GM18505 (cell line): Measurements from ENCODE around the gene NAB2.

Source experiments
- ATAC-seq: cut with Tn5 transposase; IDR thresholded peaks from one replicate; pipeline ENCODE4 v1.9.1; 2021; ENCODE audit not compliant: unreplicated experiment
- POLR2A ChIP-seq: IDR thresholded peaks from 4 replicates; pipeline ENCODE4 v1.6.1; 2011; ENCODE audit warnings: borderline replicate concordance; ENCODE audit not compliant: insufficient read depth, insufficient read length; ENCODE audit errors: extremely low read depth

The NAB2 gene

DNA sequence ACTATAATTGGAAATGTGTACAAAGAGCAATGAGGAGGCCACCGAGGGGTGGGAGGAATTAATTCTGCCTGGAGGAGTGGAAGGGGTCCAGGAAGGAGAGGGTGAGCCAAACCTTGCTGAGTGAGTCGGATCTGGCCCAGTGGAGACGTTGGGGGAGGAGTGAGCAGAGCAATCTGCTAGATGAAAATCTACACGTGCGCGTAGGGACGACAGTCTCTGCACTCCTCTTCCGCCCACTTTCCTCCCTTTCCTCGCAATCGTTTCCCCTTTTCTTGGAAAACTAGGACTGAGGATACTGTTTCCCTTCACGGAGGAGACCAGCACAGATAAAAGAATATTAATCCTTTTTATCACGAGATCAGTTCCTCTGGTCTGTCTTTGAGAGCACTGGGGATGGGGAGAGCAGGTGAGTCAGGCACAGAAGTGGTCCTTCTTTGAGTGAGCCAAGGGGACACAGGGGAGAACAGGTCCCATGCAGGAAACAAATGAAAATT, 2.9 kb upstream of the NAB2 start:
- no peak for ATAC-seq
- TF ChIP-seq POLR2A, result no peak

DNA sequence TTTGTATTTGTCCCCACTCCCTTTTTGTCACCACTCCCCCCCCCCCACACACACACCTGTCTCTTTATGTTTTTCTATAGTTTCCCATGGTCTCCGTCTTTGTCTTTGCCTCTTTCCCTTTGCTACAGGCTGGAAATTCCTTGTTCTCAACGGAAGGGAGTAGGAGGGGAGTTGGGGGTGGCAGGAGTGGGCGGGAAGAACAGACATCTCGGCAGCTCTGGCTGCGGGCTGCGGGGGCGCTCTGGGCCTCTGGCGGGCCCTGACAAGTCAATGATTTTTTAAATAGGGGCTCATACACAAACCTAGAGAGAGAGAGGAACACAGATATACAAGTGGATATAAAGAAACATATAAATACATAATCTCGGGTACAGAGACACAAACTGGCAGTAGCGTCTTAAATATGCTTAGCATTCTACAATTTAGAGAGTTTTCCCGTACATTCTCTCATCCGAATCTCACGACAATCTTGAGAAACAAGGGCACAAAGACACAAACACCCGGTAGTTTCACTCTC, 2.4 kb upstream of the NAB2 start:
- ATAC-seq, result no peak
- peak; percentile 4 for TF ChIP-seq POLR2A

DNA sequence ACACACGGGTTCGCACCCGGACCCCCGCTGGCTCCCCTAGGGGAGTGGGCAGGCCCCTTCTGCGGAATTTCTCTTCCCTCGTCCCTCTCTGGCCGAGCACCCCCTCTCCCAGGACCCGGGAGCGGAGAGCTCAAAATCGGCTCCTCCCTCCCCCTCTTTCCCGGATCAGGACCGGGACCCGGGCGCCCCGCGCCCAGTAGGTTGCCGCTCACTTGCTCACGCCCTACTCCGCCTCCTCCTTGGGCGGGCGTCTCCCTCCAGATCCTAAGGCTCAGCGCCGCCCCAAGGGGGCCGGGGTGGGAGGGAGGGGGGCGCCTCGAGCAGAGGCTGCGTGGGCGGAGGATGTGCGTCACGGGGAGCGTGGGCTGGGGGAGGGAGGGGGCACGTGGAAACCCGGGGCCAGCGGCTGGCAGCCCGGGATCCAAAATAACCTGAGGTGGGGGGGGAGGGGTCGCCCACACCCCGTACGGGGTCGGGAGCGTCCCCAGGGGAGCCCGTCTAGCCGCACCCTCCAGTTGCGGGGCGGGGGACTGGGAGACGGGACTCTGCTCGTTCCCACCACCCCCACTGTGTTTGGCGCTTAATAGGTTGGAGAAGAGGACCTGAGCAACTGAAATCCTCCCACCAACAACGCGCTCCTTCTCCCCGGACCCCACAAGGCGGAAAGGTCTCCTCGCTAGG, 1.8 kb upstream of the NAB2 start:
- ATAC-seq, result peak; percentile 25
- TF ChIP-seq POLR2A, result peak; percentile 49

DNA sequence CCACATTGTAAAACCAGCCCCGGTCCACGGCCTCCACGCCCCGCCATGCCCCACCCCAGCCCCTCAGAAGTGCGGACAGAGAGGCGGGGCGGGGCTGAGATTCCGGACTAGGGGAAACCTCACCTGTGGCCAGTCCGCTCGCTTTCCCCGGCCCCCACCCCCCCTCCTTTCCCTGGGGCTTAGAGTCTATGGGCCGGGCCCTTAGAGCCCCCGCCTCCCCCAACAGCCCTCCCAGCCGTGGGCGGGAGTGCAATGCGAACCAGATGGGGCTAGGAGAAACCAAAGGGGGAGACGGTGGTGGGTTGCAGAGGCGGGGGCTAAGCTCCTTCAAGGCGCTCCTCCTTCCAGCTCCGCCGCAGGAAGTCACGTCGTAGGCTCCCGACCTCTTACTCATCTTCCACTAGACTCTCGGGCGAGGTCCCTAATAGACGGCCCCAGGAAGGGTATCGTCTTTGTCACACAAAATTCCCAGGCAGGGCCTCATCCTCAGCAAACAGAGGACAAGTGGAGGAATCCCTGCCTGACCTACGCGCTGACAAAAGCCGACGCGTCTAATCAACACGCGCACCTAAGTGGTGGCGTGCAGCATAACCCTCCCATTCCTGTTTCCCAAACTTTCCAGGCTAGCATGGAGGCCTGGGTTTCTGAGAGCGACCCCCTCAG, 1.1 kb upstream of the NAB2 start:
- TF ChIP-seq POLR2A, result peak; percentile 39
- peak; percentile 24 for ATAC-seq

DNA sequence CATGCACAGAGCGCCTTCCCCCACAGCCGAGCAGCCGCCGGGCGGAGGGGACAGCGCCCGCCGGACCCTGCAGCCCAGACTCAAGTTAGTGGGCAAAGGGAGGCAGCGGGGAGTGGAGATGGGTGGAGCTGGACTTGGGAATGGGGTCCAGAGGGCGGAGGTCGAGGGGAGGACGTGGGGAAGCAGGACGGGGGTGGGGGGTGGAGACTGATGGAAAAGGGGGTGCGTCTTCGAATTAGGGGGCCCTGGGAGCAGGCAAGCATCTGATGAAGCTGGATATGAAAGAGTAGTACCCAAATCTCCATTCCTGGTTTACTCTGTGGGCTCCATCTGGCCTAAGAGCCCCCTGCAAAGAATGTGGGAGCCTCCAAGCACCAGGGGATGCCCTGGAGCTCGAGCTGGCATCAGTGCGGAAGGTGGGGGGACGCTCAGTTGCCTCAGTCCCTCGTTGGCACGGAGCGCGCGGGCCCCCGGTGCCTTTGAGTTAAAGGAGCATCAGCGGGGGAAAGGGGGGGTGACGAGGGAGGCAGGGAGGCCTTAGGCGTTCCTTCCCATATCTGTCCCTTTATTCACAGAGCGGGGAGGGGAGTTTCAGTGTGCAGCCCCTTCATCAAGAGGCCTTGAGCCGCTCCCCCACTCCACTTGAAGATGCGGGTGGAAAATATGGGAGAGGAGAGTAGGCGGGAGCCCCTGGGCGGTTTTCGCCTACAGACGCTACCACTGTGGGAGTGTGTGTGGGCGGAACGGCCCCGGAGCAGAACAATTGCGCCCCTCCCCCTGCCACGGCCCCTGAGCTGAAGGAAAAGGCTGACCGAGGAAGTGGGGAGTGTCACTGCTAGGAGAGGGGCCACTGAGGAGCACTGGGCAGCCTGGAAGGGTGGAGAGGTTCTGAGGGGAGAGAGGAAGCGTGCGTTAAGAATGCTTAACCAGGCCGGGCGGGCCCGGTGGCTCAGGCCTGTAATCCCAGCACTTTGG, 644 bp downstream of the NAB2 start:
- no peak for ATAC-seq
- no peak for TF ChIP-seq POLR2A

DNA sequence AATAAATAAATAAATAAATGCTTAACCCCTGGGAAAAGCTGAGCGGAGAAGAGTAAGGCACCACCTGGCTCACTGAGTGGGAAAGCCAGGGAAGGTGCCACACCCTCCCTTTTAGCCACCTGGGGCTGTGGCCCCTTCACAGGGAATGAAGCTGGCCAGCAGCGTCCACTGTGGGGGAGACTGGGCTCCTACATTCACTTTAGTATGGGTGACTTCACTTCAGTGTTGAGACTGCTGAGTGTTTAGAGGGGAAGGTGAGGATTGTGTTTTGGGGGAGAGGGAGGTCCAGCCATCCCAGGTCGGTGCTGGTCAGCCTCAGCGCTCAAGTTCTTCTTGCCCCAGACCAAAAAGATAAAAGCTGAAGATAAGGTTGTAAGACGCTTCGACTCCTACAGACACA, 1.6 kb downstream of the NAB2 start:
- ATAC-seq, result no peak
- no peak for TF ChIP-seq POLR2A

DNA sequence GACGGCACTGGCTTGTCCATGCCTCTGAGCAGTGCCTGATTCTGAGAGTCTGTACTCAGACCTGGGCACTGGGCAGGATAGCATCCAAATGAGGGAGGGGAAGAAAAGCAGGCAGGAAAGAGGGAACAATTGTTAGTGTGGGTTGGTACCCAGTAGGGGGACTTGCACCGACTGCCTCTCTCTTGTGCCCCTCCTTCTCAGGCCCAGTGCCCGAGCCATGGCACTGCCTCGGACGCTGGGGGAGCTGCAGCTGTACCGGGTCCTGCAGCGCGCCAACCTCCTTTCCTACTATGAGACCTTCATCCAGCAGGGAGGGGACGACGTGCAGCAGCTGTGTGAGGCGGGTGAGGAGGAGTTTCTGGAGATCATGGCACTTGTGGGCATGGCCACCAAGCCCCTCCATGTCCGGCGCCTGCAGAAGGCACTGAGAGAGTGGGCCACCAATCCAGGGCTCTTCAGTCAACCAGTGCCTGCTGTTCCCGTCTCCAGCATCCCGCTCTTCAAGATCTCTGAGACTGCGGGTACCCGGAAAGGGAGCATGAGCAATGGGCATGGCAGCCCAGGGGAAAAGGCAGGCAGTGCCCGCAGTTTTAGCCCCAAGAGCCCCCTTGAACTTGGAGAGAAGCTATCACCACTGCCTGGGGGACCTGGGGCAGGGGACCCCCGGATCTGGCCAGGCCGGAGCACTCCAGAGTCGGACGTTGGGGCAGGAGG, 2.2 kb downstream of the NAB2 start:
- TF ChIP-seq POLR2A, result no peak

DNA sequence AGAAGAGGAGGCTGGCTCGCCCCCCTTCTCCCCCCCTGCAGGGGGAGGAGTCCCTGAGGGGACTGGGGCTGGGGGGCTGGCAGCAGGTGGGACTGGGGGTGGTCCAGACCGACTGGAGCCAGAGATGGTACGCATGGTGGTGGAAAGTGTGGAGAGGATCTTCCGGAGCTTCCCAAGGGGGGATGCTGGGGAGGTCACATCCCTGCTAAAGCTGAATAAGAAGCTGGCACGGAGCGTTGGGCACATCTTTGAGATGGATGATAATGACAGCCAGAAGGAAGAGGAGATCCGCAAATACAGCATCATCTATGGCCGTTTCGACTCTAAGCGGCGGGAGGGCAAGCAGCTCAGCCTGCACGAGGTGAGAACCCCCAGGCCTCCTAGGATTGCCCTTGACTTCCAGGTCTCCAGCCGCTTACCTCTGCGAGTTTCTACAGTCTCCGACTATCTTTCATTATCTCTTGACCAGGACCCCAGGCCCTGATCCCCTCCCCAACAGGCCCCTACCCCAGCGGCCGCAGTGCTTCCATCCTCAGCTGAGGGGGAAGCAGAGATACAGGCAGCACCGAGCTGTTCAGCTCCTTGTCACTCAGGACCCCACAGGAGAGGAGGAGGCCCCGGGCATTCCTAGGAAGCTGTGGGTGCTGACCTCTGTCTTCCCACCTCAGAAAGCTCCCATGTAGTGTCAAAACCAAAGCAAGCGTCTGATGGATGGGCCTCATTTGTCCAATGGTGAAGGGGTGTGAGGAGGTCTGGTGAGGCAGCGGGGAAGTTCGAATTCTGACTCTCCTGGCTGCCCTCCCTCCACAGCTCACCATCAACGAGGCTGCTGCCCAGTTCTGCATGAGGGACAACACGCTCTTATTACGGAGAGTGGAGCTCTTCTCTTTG, 3.0 kb downstream of the NAB2 start:
- no peak for ATAC-seq
- peak; percentile 23 for TF ChIP-seq POLR2A

More for the DNA sequence above, 2.2 kb downstream of the NAB2 start:
- no peak for ATAC-seq

DNA sequence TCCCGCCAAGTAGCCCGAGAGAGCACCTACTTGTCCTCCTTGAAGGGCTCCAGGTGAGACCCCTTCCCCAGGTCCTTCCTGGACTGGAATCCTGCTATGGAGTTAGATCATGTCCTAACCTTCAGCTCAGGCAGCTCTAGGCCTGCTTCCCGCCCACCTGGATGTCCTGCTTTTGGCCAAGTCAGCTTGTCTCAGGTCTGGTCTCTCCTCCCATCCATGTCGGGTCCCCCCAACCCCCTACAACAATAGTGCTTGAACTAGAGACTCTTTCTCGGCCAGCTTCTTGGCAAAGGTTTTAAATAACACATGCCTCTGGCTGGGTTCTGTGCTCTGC, 3.6 kb downstream of the NAB2 start:
- ATAC-seq, result no peak
- TF ChIP-seq POLR2A, result no peak

DNA sequence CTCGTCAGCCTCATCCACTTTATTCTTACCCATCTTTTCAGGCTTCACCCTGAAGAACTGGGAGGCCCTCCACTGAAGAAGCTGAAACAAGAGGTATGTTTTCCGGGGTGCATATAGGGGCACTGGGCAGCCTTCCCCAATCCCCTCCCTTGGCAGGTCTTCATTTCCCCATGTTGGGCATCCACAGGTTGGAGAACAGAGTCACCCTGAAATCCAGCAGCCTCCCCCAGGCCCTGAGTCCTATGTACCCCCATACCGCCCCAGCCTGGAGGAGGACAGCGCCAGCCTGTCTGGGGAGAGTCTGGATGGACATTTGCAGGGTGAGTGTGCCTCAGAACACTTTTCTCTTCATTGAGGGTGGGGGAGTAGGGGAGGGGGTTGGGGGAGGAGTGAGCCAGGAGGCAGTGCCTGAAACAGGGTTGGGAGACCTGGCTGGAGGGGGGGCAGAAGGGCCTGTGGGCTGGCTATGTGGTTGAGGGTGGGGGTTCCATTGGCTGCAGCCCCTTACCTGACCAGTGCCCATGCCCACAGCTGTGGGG, 4.0 kb downstream of the NAB2 start:
- no peak for TF ChIP-seq POLR2A

DNA sequence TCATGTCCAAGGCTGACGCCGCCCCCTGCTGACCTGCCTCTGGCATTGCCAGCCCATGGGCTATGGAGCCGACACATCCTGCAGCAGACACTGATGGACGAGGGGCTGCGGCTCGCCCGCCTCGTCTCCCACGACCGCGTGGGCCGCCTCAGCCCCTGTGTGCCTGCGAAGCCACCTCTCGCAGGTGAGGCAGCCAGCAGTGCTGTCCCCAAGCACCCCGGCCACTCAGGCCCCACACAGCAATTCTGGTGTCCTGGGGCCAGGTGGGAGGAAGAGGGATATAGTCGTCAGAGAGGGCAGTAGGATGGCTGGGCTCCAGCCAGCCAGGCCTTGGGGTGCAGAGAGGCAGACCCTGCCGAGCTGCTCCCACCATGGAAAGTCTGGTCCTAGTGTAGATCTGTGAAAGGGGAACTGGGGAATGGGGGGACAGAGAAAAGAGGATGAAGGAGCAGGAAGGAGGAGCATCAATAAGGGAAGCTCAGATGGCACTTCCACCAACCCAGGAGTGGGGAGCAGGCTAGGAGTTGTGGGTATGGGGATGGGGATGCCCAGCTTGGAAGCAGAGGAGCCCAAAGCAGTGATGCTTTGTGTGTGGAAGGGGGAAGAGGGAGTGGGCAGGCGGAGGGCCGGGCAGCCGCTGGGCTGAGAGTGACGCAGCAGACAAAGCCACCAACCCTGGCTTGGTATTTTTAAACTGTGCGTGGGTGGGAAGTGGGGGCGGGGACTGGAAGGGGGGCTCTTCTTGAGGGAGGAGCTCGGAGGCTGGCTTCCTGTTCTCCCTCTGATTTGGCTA, 4.7 kb downstream of the NAB2 start:
- ATAC-seq, result no peak
- TF ChIP-seq POLR2A, result peak; percentile 58

More for the DNA sequence above, 4.0 kb downstream of the NAB2 start:
- no peak for ATAC-seq
